H1 (cell line): ENCODE results near the gene GRM4. TPM values are rescaled to one million over a fixed set of nuclear protein-coding genes. Genes with fewer than 3 reads are reported as not detected.
A peak's percentile ranks its signal among the peaks of the same experiment; 100 is the strongest.

Experiments
- CTCF ChIA-PET: fragments of 300-600 bp; sonication (Branson Sonifier 250); formaldehyde crosslinking; loops from one replicate; lab custom pipeline; 2021; ENCODE audit not compliant: partially characterized antibody; lab: Charles Lee
- POLR2A ChIA-PET: fragments of 300-600 bp; sonication (Branson Sonifier 250); formaldehyde crosslinking; loops from one replicate; lab custom pipeline; 2021; ENCODE audit warnings: inconsistent platforms; ENCODE audit not compliant: partially characterized antibody; lab: Charles Lee
- DNase-seq, 2 experiments: peaks; one replicate each; pipeline versions ENCODE4 v3.0.0 to v3.0.0-alpha.2; 2010 to 2022; ENCODE audit warnings: low spot score in 2 of 2, low read depth in 1 of 2, mixed read lengths in 1 of 2
- FAIRE-seq: peaks from 2 replicates; lab custom pipeline; 2011; peaks lifted over from hg19 to GRCh38; lab: Jason Lieb, UNC
- H2AFZ ChIP-seq: 2 replicates; pipeline ENCODE4 v1.8.1; 2012; ENCODE audit warnings: low read length, inconsistent platforms
- H2AK5ac ChIP-seq: 2 replicates; pipeline ENCODE4 v1.6.1; 2013; ENCODE audit warnings: low read depth, low read length
- H2BK120ac ChIP-seq: replicated peaks from 2 replicates; pipeline ENCODE3; 2013; ENCODE audit warnings: low read depth, low read length, inconsistent platforms
- H2BK12ac ChIP-seq: 2 replicates; pipeline ENCODE4 v1.6.1; 2013; ENCODE audit warnings: low read depth, low read length
- H2BK15ac ChIP-seq: 2 replicates; pipeline ENCODE4 v1.6.1; 2013; ENCODE audit warnings: low read length
- H2BK20ac ChIP-seq: 2 replicates; pipeline ENCODE4 v1.6.1; 2013; ENCODE audit warnings: low read length
- H2BK5ac ChIP-seq: 2 replicates; pipeline ENCODE4 v1.6.1; 2013; ENCODE audit warnings: low read depth, low read length
- H3K14ac ChIP-seq: 2 replicates; pipeline ENCODE4 v1.6.1; 2013; ENCODE audit warnings: inconsistent platforms; ENCODE audit not compliant: insufficient read length
- H3K18ac ChIP-seq: 2 replicates; pipeline ENCODE4 v1.6.1; 2013; ENCODE audit warnings: low read length; ENCODE audit errors: extremely low read depth
- H3K23ac ChIP-seq: 2 replicates; pipeline ENCODE4 v1.6.1; 2013; ENCODE audit warnings: inconsistent platforms; ENCODE audit not compliant: insufficient read length
- H3K23me2 ChIP-seq: 2 replicates; pipeline ENCODE4 v1.6.1; 2013; ENCODE audit warnings: low read depth, low read length
- H3K27ac ChIP-seq: 2 replicates; pipeline ENCODE4 v1.6.1; 2011; ENCODE audit warnings: low read depth, low read length, inconsistent platforms
- H3K27me3 ChIP-seq, 4 experiments: replicated peaks in 1 of 4; 1 replicate in 1 of 4; 2 replicates in 3 of 4; pipeline versions ENCODE4 v1.6.1 to v1.8.1; 2011 to 2013; ENCODE audit warnings: low read length in 3 of 4, mild to moderate bottlenecking in 3 of 4, inconsistent platforms in 2 of 4, mixed read lengths in 2 of 4, moderate library complexity in 1 of 4; ENCODE audit not compliant: control insufficient read depth in 3 of 4, insufficient read depth in 3 of 4; ENCODE audit errors: extremely low read depth in 1 of 4
- H3K36me3 ChIP-seq, 4 experiments: 2 replicates each; pipeline versions ENCODE4 v1.6.1 to v1.8.1; 2011 to 2013; ENCODE audit warnings: mild to moderate bottlenecking in 4 of 4, low read length in 3 of 4, moderate library complexity in 2 of 4, control low read depth in 1 of 4, inconsistent platforms in 1 of 4; ENCODE audit not compliant: insufficient read depth in 4 of 4, control insufficient read depth in 2 of 4
- H3K4ac ChIP-seq: replicated peaks from 2 replicates; pipeline ENCODE3; 2013; ENCODE audit warnings: low read length, low read depth, mixed read lengths, inconsistent platforms; ENCODE audit not compliant: insufficient read length
- H3K4me1 ChIP-seq, 4 experiments: replicated peaks in 1 of 4; 1 replicate in 1 of 4; 2 replicates in 3 of 4; pipeline versions ENCODE4 v1.6.1 to v1.8.1; 2011 to 2013; ENCODE audit warnings: low read length in 3 of 4, inconsistent platforms in 2 of 4, mixed read lengths in 1 of 4; ENCODE audit not compliant: insufficient read depth in 4 of 4, control insufficient read depth in 3 of 4
- H3K4me2 ChIP-seq, 2 experiments: 2 replicates each; pipeline versions ENCODE4 v1.6.1 to v1.8.1; 2011 to 2013; ENCODE audit warnings: low read depth in 2 of 2, low read length in 2 of 2, control low read depth in 1 of 2, inconsistent platforms in 1 of 2, mild to moderate bottlenecking in 1 of 2; ENCODE audit not compliant: insufficient read depth in 1 of 2
- H3K4me3 ChIP-seq, 4 experiments: fragments of 200-600, 300-600 bp in 1 of 4; sonication (generic), shearing (Covaris generic), sonication (Bioruptor Twin) in 1 of 4; 2 replicates each; pipeline versions ENCODE4 v1.5.1 to v1.8.1; 2011 to 2016; ENCODE audit warnings: low read length in 4 of 4, low read depth in 3 of 4, control low read depth in 2 of 4, inconsistent platforms in 2 of 4, mild to moderate bottlenecking in 2 of 4, mixed read lengths in 1 of 4, moderate library complexity in 1 of 4; ENCODE audit not compliant: insufficient read depth in 2 of 4; ENCODE audit errors: extremely low read depth in 1 of 4
- H3K56ac ChIP-seq: replicated peaks from 2 replicates; pipeline ENCODE3; 2013; ENCODE audit warnings: low read depth, mild to moderate bottlenecking, mixed read lengths, low read length, inconsistent platforms; ENCODE audit not compliant: insufficient read length
- H3K79me1 ChIP-seq: 2 replicates; pipeline ENCODE4 v1.6.1; 2013; ENCODE audit warnings: low read depth, low read length, control low read depth
- H3K79me2 ChIP-seq, 2 experiments: 2 replicates each; pipeline versions ENCODE4 v1.6.1 to v1.8.1; 2012 to 2013; ENCODE audit warnings: low read length in 2 of 2, mild to moderate bottlenecking in 2 of 2, inconsistent platforms in 1 of 2; ENCODE audit not compliant: insufficient read depth in 2 of 2, control insufficient read depth in 1 of 2
- H3K9ac ChIP-seq, 4 experiments: replicated peaks in 1 of 4; 1 replicate in 1 of 4; 2 replicates in 3 of 4; pipeline versions ENCODE4 v1.6.1 to v1.8.1; 2011 to 2013; ENCODE audit warnings: low read depth in 3 of 4, low read length in 3 of 4, control low read depth in 2 of 4, mild to moderate bottlenecking in 2 of 4, moderate library complexity in 2 of 4, inconsistent platforms in 1 of 4; ENCODE audit errors: extremely low read depth in 1 of 4
- H3K9me3 ChIP-seq, 2 experiments: 2 replicates each; pipeline versions ENCODE4 v1.6.1 to v1.8.1; 2012 to 2013; ENCODE audit warnings: mild to moderate bottlenecking in 2 of 2, moderate library complexity in 2 of 2, control low read depth in 1 of 2, inconsistent platforms in 1 of 2, low read depth in 1 of 2, low read length in 1 of 2, mixed read lengths in 1 of 2; ENCODE audit not compliant: insufficient read depth in 2 of 2
- H4K20me1 ChIP-seq, 2 experiments: replicated peaks in 1 of 2; 2 replicates each; pipeline versions ENCODE3 to v1.8.1; 2011 to 2013; ENCODE audit warnings: inconsistent platforms in 2 of 2, low read length in 2 of 2, mild to moderate bottlenecking in 1 of 2; ENCODE audit not compliant: insufficient read depth in 2 of 2, control insufficient read depth in 1 of 2
- H4K5ac ChIP-seq: 2 replicates; pipeline ENCODE4 v1.6.1; 2013; ENCODE audit warnings: low read length, low read depth, mixed read lengths, inconsistent platforms; ENCODE audit not compliant: insufficient read length
- H4K8ac ChIP-seq: 2 replicates; pipeline ENCODE4 v1.8.0; 2013; ENCODE audit warnings: mild to moderate bottlenecking, moderate library complexity, low read length, inconsistent platforms; ENCODE audit not compliant: insufficient read depth; ENCODE audit errors: extremely low read depth
- H4K91ac ChIP-seq: replicated peaks from 2 replicates; pipeline ENCODE3; 2013; ENCODE audit warnings: low read length, mixed read lengths, inconsistent platforms; ENCODE audit not compliant: insufficient read length
- SP2 ChIP-seq: IDR thresholded peaks from 2 replicates; pipeline ENCODE4 v1.6.1; 2012; ENCODE audit warnings: mild to moderate bottlenecking, low read length, inconsistent platforms
- SP4 ChIP-seq: IDR thresholded peaks from 2 replicates; pipeline ENCODE4 v1.6.1; 2012; ENCODE audit warnings: low read length, inconsistent platforms
- WGBS, 2 experiments: shearing (Covaris generic) in 1 of 2; methylation state at CpG; one replicate each; pipeline versions ENCODE4 v1.1.6 to v1.1.7; 2013 to 2015; ENCODE audit warnings: low lambda C conversion rate in 2 of 2, mixed read lengths in 2 of 2, inconsistent platforms in 1 of 2, low coverage in 1 of 2, missing lambda C conversion rate in 1 of 2; ENCODE audit not compliant: insufficient replicate concordance in 2 of 2, insufficient coverage in 1 of 2, insufficient read length in 1 of 2; ENCODE audit errors: extremely low coverage in 1 of 2, missing lambda C conversion rate in 1 of 2; 5-methylcytosine and 5-hydroxymethylcytosine counted together
- polyA plus RNA-seq, 7 experiments: library from polyadenylated mRNA; depleted of rRNA in 3 of 7; stranded (reverse) in 5 of 7; unstranded in 2 of 7; fragments of >200 nt in 5 of 7; fragments of 200-250 nt in 2 of 7; gene quantifications; 1 replicate in 5 of 7; 2 replicates in 1 of 7; 4 replicates in 1 of 7; pipeline versions ENCODE4 v1.2.1 to v1.2.3, GENCODE V29; 2011 to 2013; ENCODE audit warnings: missing spikeins in 2 of 7, mixed read lengths in 2 of 7
- total RNA-seq: library from RNA; stranded (reverse); fragmentation: NEBNext Ultra II Directional; extraction: Animal tissue kit (Norgen Biotek cat#: 25700); gene quantifications from 2 replicates; pipeline ENCODE4 v1.2.1, GENCODE V29; 2021

GRM4 gene
- total and polyA plus RNA-seq, 2 of the 8 experiments (the other 6 are each of a cell fraction or from before 2014, with no cell fraction given) = 19.6 to 21.5 TPM

- H2BK15ac ChIP-seq = peak overlapping the region; percentile 81; the same call in 1 of the 2 replicates
- peaks cover 4 to 12% of the 10 kb centered on the region in 2 experiments for H4K20me1 ChIP-seq
- H3K9ac ChIP-seq = no peak overlapping the region
- no peak overlapping the region for H2AK5ac ChIP-seq
- H3K27me3 ChIP-seq = no peaks in the 10 kb centered on the region
- no peak overlapping the region for H2BK120ac ChIP-seq
- H2BK12ac ChIP-seq = no peak overlapping the region
- ChIA-PET POLR2A (interaction anchor here (1.9 to 2.2 kb wide), 2 partner anchors 13 to 16 kb away, joined by 4 to 9 read pairs; no protein-coding TSS in a partner anchor), CTCF (interaction anchor here (0.6 to 4.3 kb wide), 12 partner anchors 9 to 770 kb away, joined by 3 to 25 read pairs (median 4); partner anchors contain the start of gene GRM4)
- peaks cover 6% of the 10 kb centered on the region for H3K79me1 ChIP-seq
- no peaks in the 10 kb centered on the region for H3K36me3 ChIP-seq
- H3K14ac ChIP-seq = no peak overlapping the region
- no peak overlapping the region for H3K4me2 ChIP-seq
- H3K18ac ChIP-seq = no peak overlapping the region
- H3K23ac ChIP-seq = no peak overlapping the region
- H3K56ac ChIP-seq = no peak overlapping the region
- TF ChIP-seq SP2 (no peak), SP4 (no peak)
- no peak overlapping the region for H4K8ac ChIP-seq
- H2BK20ac ChIP-seq = no peak overlapping the region
- H3K9me3 ChIP-seq = no peaks in the 10 kb centered on the region
- H3K4me3 ChIP-seq = no peak overlapping the region
- FAIRE-seq (no peak), DNase-seq (no peak)
- H2BK5ac ChIP-seq = no peak overlapping the region; the same call in 1 of the 2 replicates
- 77% methylated on average over 16 of the region's 16 CpGs; no CpG with 5 or more reads in 1 of the 2 experiments for WGBS, 2 experiments
- H4K5ac ChIP-seq = no peak overlapping the region
- H3K23me2 ChIP-seq = no peaks in the 10 kb centered on the region
- no peak overlapping the region for H4K91ac ChIP-seq
- H2AFZ ChIP-seq = no peak overlapping the region
- H3K4ac ChIP-seq = no peak overlapping the region
- no peaks in the 10 kb centered on the region for H3K79me2 ChIP-seq
- no peak overlapping the region for H3K27ac ChIP-seq
- peaks cover 0 to 2% (median 0%) of the 10 kb centered on the region in 4 experiments; a peak in 1 of 7 replicates for H3K4me1 ChIP-seq
These were observed 31.0 kb downstream of the GRM4 start for GRCh38 chr6:34114695-34115402.
